BLaER1 treated with 17β-estradiol and CSF1 and Interleukin-3, amounts not matched to agents 10 nM and 100 nM (cell line): ENCODE measurements around the gene ETV3.
"Not testable (repeated sequence)": the region's sequence is repeated elsewhere in the genome, so short reads cannot be mapped to it uniquely, and the experiment has no call there.

Source experiments
- H3K27ac ChIP-seq, 11 experiments: shearing (Covaris generic); formaldehyde crosslinking; 2 replicates each; pipeline ENCODE4 v1.8.1; 2022
- H3K27me3 ChIP-seq, 11 experiments: shearing (Covaris generic); formaldehyde crosslinking; 2 replicates each; pipeline ENCODE4 v1.8.1; 2022
- H3K36me3 ChIP-seq, 11 experiments: shearing (Covaris generic); formaldehyde crosslinking; 2 replicates each; pipeline ENCODE4 v1.8.1; 2022
- H3K4me1 ChIP-seq, 10 experiments: shearing (Covaris generic); formaldehyde crosslinking; 2 replicates each; pipeline ENCODE4 v1.8.1; 2022
- H3K4me2 ChIP-seq, 11 experiments: shearing (Covaris generic); formaldehyde crosslinking; 2 replicates each; pipeline ENCODE4 v1.8.1; 2022
- H3K4me3 ChIP-seq, 10 experiments: shearing (Covaris generic); formaldehyde crosslinking; 2 replicates each; pipeline ENCODE4 v1.8.1; 2022
- H3K9ac ChIP-seq, 11 experiments: shearing (Covaris generic); formaldehyde crosslinking; 2 replicates each; pipeline ENCODE4 v1.8.1; 2022
- H3K9me3 ChIP-seq, 11 experiments: shearing (Covaris generic); formaldehyde crosslinking; replicated peaks in 1 of 11; 2 replicates each; pipeline ENCODE4 v1.8.1; 2022
- H4K20me1 ChIP-seq, 11 experiments: shearing (Covaris generic); formaldehyde crosslinking; 2 replicates each; pipeline ENCODE4 v1.8.1; 2022
- Cebpa-rat ChIP-seq, 11 experiments: shearing (Covaris generic); IDR thresholded peaks; 2 replicates each; pipeline ENCODE4 v1.8.1; 2022

ETV3 gene

GRCh38 chr1:157138220-157139051 lies at the start of gene ETV3:
ETV3 (minus strand) TSS chr1:157138395; CDS start chr1:157136352, 2,043 bp downstream.
- Histone ChIP-seq H3K4me1 (peaks cover 44 to 58% (median 47%) of the 10 kb centered on the region in 10 experiments), H3K27ac (peak within 1 kb of the TSS; percentile 92 to 97 (median 95)), H3K36me3 (peaks cover 27 to 30% (median 29%) of the 10 kb centered on the region in 11 experiments), H3K9me3 (no peaks in the 10 kb centered on the region), H3K27me3 (no peaks in the 10 kb centered on the region), H3K4me3 (peak within 1 kb of the TSS; percentile 80 to 98 (median 94)), H3K4me2 (peak within 1 kb of the TSS; percentile 89 to 98 (median 94)), H3K9ac (peak within 1 kb of the TSS; percentile 89 to 96 (median 92)), H4K20me1 (peaks cover 30 to 46% (median 44%) of the 10 kb centered on the region in 11 experiments; a peak in 21 of 22 replicates)
- no peak for TF ChIP-seq Cebpa-rat (IDR thresholded peaks at IDR 0.05)

- H3K9ac ChIP-seq, result no peak overlapping the region
- H3K4me1 ChIP-seq, result peaks cover 16 to 34% (median 20%) of the 10 kb centered on the region in 10 experiments
- H3K27me3 ChIP-seq, result no peaks in the 10 kb centered on the region
- H3K9me3 ChIP-seq, result no peaks in the 10 kb centered on the region
- no peak overlapping the region for H3K4me2 ChIP-seq
- H3K36me3 ChIP-seq, result no peaks in the 10 kb centered on the region
- H3K4me3 ChIP-seq, result no peak overlapping the region
- TF ChIP-seq Cebpa-rat (IDR thresholded peaks at IDR 0.05), result no peak
- H3K27ac ChIP-seq, result no peak overlapping the region
- peaks cover 0 to 3% (median 0%) of the 10 kb centered on the region in 11 experiments; a peak in 1 of 22 replicates for H4K20me1 ChIP-seq
These were observed 48.2 kb upstream of the ETV3 start for GRCh38 chr1:157186281-157186992.

GRCh38 chr1:157183870-157184269 lies 45.7 kb upstream of the ETV3 start:
- TF ChIP-seq Cebpa-rat (IDR thresholded peaks at IDR 0.05), result no peak
- H3K4me3 ChIP-seq, result no peak overlapping the region
- H3K36me3 ChIP-seq, result no peaks in the 10 kb centered on the region
- H3K4me1 ChIP-seq, result peaks cover 28 to 50% (median 32%) of the 10 kb centered on the region in 10 experiments
- H3K4me2 ChIP-seq, result peak overlapping the region in 3 of 11 experiments; percentile 12 to 42 (median 32); a peak in 5 of 22 replicates
- H3K27ac ChIP-seq, result no peak overlapping the region
- H3K9me3 ChIP-seq, result no peaks in the 10 kb centered on the region
- no peaks in the 10 kb centered on the region; a peak in 1 of 22 replicates for H4K20me1 ChIP-seq
- H3K9ac ChIP-seq, result no peak overlapping the region
- no peaks in the 10 kb centered on the region for H3K27me3 ChIP-seq

GRCh38 chr1:157182371-157182770 lies 44.2 kb upstream of the ETV3 start:
- not testable (repeated sequence) for H3K27ac ChIP-seq, H3K9me3 ChIP-seq, H3K27me3 ChIP-seq, H4K20me1 ChIP-seq, H3K9ac ChIP-seq, H3K36me3 ChIP-seq, H3K4me3 ChIP-seq
- Histone ChIP-seq H3K4me1 (peaks cover 42 to 58% (median 46%) of the 10 kb centered on the region in 10 experiments), H3K4me2 (peak overlapping the region; percentile 3 to 82 (median 72); a peak in 19 of 22 replicates)

- peaks cover 48 to 63% (median 52%) of the 10 kb centered on the region in 10 experiments for H3K4me1 ChIP-seq
- peak overlapping the region; percentile 58 to 82 (median 73) for H3K4me2 ChIP-seq
- no peak overlapping the region for H3K4me3 ChIP-seq
- H3K9ac ChIP-seq, result peak overlapping the region in 4 of 11 experiments; percentile 29 to 43 (median 36); a peak in 5 of 22 replicates
- no peaks in the 10 kb centered on the region; a peak in 1 of 22 replicates for H4K20me1 ChIP-seq
- TF ChIP-seq Cebpa-rat (IDR thresholded peaks at IDR 0.05), result no peak
- H3K27ac ChIP-seq, result peak overlapping the region in 8 of 11 experiments; percentile 18 to 62 (median 52); a peak in 12 of 22 replicates
- no peaks in the 10 kb centered on the region for H3K36me3 ChIP-seq
- no peaks in the 10 kb centered on the region for H3K9me3 ChIP-seq
- H3K27me3 ChIP-seq, result no peaks in the 10 kb centered on the region
These were observed 43.6 kb upstream of the ETV3 start for GRCh38 chr1:157181790-157182189.

- no peaks in the 10 kb centered on the region for H3K9me3 ChIP-seq
- no peaks in the 10 kb centered on the region for H3K27me3 ChIP-seq
- peak overlapping the region; percentile 58 to 82 (median 73) for H3K4me2 ChIP-seq
- no peak for TF ChIP-seq Cebpa-rat (IDR thresholded peaks at IDR 0.05)
- no peaks in the 10 kb centered on the region for H3K36me3 ChIP-seq
- H3K9ac ChIP-seq, result peak overlapping the region in 5 of 11 experiments; percentile 14 to 43 (median 34); a peak in 5 of 22 replicates
- peaks cover 53 to 67% (median 57%) of the 10 kb centered on the region in 10 experiments for H3K4me1 ChIP-seq
- no peak overlapping the region for H3K4me3 ChIP-seq
- peak overlapping the region in 8 of 11 experiments; percentile 18 to 62 (median 52); a peak in 12 of 22 replicates for H3K27ac ChIP-seq
- no peaks in the 10 kb centered on the region; a peak in 1 of 22 replicates for H4K20me1 ChIP-seq
These were observed 43.1 kb upstream of the ETV3 start for GRCh38 chr1:157181258-157181657.

GRCh38 chr1:157178490-157178889 lies 40.3 kb upstream of the ETV3 start:
- Histone ChIP-seq H3K27me3 (no peaks in the 10 kb centered on the region), H3K4me2 (peak overlapping the region in 9 of 11 experiments; percentile 55 to 91 (median 78); a peak in 17 of 22 replicates), H3K4me1 (peaks cover 61 to 84% (median 77%) of the 10 kb centered on the region in 10 experiments), H4K20me1 (peaks cover 0 to 3% (median 0%) of the 10 kb centered on the region in 11 experiments; a peak in 1 of 22 replicates), H3K4me3 (no peak overlapping the region), H3K9ac (no peak overlapping the region; a peak in 1 of 22 replicates), H3K27ac (no peak overlapping the region), H3K9me3 (no peaks in the 10 kb centered on the region), H3K36me3 (no peaks in the 10 kb centered on the region)
- no peak for TF ChIP-seq Cebpa-rat (IDR thresholded peaks at IDR 0.05)

GRCh38 chr1:157177733-157178394 lies 39.7 kb upstream of the ETV3 start:
- TF ChIP-seq Cebpa-rat (IDR thresholded peaks at IDR 0.05), result no peak
- Histone ChIP-seq H3K9ac (no peak overlapping the region), H4K20me1 (peaks cover 0 to 3% (median 0%) of the 10 kb centered on the region in 11 experiments; a peak in 1 of 22 replicates), H3K36me3 (no peaks in the 10 kb centered on the region), H3K4me3 (no peak overlapping the region), H3K4me1 (peaks cover 55 to 85% (median 78%) of the 10 kb centered on the region in 10 experiments), H3K27me3 (no peaks in the 10 kb centered on the region), H3K4me2 (peak overlapping the region; percentile 0 to 91 (median 77); a peak in 20 of 22 replicates), H3K9me3 (no peaks in the 10 kb centered on the region), H3K27ac (peak overlapping the region in 1 of 11 experiments; percentile 18; a peak in 1 of 22 replicates)
